Lung (tissue), 16 donors: ENCODE measurements around the gene CPN1. TPM values are rescaled to one million over a fixed set of nuclear protein-coding genes. Genes with fewer than 3 reads are reported as not detected.

Experiments
- ATAC-seq: fragments of 200-7000 bp; cut with Tn5 transposase; one replicate; pipeline ENCODE4 v1.9.1; 2020; ENCODE audit warnings: moderate number of reproducible peaks; ENCODE audit not compliant: insufficient read depth, low FRiP score
- DNase-seq, 3 donors: peaks; one replicate each; pipeline ENCODE4 v3.0.0-alpha.2; 2013 to 2017
- H3K27ac ChIP-seq, 2 donors: one replicate each; pipeline ENCODE4 v1.5.1; 2013; ENCODE audit warnings: mild to moderate bottlenecking in 2 of 2, moderate library complexity in 2 of 2, control low read depth in 1 of 2, inconsistent platforms in 1 of 2, low read depth in 1 of 2, low read length in 1 of 2
- H3K27me3 ChIP-seq, 3 donors: one replicate each; pipeline ENCODE4 v1.5.1; 2013; ENCODE audit warnings: low read length in 2 of 3; ENCODE audit not compliant: control insufficient read depth in 3 of 3, insufficient read depth in 3 of 3
- H3K36me3 ChIP-seq, 4 donors: one replicate each; pipeline ENCODE4 v1.5.1; 2013; ENCODE audit warnings: low read length in 4 of 4, mild to moderate bottlenecking in 1 of 4, moderate library complexity in 1 of 4; ENCODE audit not compliant: control insufficient read depth in 4 of 4, insufficient read depth in 4 of 4
- H3K4me1 ChIP-seq, 5 donors: one replicate each; pipeline ENCODE4 v1.5.1; 2013; ENCODE audit warnings: low read length in 5 of 5, mild to moderate bottlenecking in 2 of 5, moderate library complexity in 1 of 5; ENCODE audit not compliant: control insufficient read depth in 5 of 5, insufficient read depth in 5 of 5
- H3K4me3 ChIP-seq: one replicate; pipeline ENCODE4 v1.5.1; 2013; ENCODE audit warnings: mild to moderate bottlenecking, control low read depth, moderate library complexity
- H3K9ac ChIP-seq, 2 donors: one replicate each; pipeline ENCODE4 v1.5.1; 2013; ENCODE audit warnings: low read length in 2 of 2, control low read depth in 1 of 2; ENCODE audit not compliant: insufficient read depth in 1 of 2
- H3K9me3 ChIP-seq, 4 donors: one replicate each; pipeline ENCODE4 v1.5.1; 2013; ENCODE audit warnings: low read length in 3 of 4, mild to moderate bottlenecking in 1 of 4, moderate library complexity in 1 of 4; ENCODE audit not compliant: control insufficient read depth in 4 of 4, insufficient read depth in 3 of 4
- WGBS, 2 donors: extraction: QIAGEN DNeasy Blood & Tissue Kit; methylation state at CpG; one replicate each; pipeline ENCODE4 v1.1.7; 2013; 5-methylcytosine and 5-hydroxymethylcytosine counted together
- long read RNA-seq, 5 donors: transcript quantifications; one replicate each; lab custom pipeline, GENCODE V29; 2026
- polyA plus RNA-seq, 2 donors: library from polyadenylated mRNA; stranded (reverse); fragments of 200-250 nt; gene quantifications; one replicate each; pipeline ENCODE4 v1.2.1, GENCODE V29; 2013
- total RNA-seq, 2 donors: library from RNA; depleted of rRNA in 1 of 2; stranded (reverse); fragments of >200 nt in 1 of 2; gene quantifications; one replicate each; pipeline ENCODE4 v1.2.1, GENCODE V29; 2014 to 2021
- TF ChIP-seq, protein P1 (sequence below): IDR thresholded peaks from 2 replicates; pipeline ENCODE4 v1.5.1; 2012; ENCODE audit warnings: mild to moderate bottlenecking; ENCODE audit errors: control extremely low read depth, extremely low read depth
- donor health status: control.
- donor health status: control.
- donor health status: Bipolar disorder and iron deficiency.
- donor health status: healthy.
- donor health status: DM: yes; HTN: yes; CAD: no.

CPN1 gene
- total RNA-seq: not detected
- polyA plus RNA-seq: not detected
- long read RNA-seq, donor 1: 0 reads
- long read RNA-seq, donor 2: 0 reads
- long read RNA-seq, donor 3: 0 reads
- long read RNA-seq, donor 4: 0 reads
- long read RNA-seq, donor 5: 0 reads

GRCh38 chr10:100081075-100082001 is at the start of gene CPN1:
Gene CPN1 (minus strand): TSS chr10:100081869. CDS start chr10:100081625, 244 bp downstream.
- no peak for ATAC-seq
- DNase-seq: no peak
- Histone ChIP-seq H3K9ac (no peak within 1 kb of the TSS), H3K27ac (no peak within 1 kb of the TSS), H3K36me3 (no peaks in the 10 kb centered on the region), H3K9me3 (no peaks in the 10 kb centered on the region), H3K27me3 (peaks cover 0 to 3% (median 0%) of the 10 kb centered on the region in 3 donors), H3K4me1 (no peaks in the 10 kb centered on the region), H3K4me3 (no peak within 1 kb of the TSS)
- 66 to 91% methylated on average over 24 of the region's 24 CpGs for WGBS, 2 donors
- TF ChIP-seq, protein P1, sequence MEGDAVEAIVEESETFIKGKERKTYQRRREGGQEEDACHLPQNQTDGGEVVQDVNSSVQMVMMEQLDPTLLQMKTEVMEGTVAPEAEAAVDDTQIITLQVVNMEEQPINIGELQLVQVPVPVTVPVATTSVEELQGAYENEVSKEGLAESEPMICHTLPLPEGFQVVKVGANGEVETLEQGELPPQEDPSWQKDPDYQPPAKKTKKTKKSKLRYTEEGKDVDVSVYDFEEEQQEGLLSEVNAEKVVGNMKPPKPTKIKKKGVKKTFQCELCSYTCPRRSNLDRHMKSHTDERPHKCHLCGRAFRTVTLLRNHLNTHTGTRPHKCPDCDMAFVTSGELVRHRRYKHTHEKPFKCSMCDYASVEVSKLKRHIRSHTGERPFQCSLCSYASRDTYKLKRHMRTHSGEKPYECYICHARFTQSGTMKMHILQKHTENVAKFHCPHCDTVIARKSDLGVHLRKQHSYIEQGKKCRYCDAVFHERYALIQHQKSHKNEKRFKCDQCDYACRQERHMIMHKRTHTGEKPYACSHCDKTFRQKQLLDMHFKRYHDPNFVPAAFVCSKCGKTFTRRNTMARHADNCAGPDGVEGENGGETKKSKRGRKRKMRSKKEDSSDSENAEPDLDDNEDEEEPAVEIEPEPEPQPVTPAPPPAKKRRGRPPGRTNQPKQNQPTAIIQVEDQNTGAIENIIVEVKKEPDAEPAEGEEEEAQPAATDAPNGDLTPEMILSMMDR: no peak

- no peak for ATAC-seq
- DNase-seq: no peak
Measured at GRCh38 chr10:100130831-100131230, 49.2 kb upstream of the CPN1 start.

GRCh38 chr10:100129424-100129823 is 47.8 kb upstream of the CPN1 start:
- peaks cover 0 to 3% (median 0%) of the 10 kb centered on the region in 3 donors for H3K27me3 ChIP-seq
- TF ChIP-seq, protein P1: no peak
- peaks cover 0 to 3% (median 0%) of the 10 kb centered on the region in 4 donors for H3K9me3 ChIP-seq
- no peak for DNase-seq
- no peak overlapping the region for H3K27ac ChIP-seq
- ATAC-seq: no peak
- H3K4me1 ChIP-seq: no peaks in the 10 kb centered on the region
- no peak overlapping the region for H3K9ac ChIP-seq
- no peak overlapping the region for H3K4me3 ChIP-seq
- no peaks in the 10 kb centered on the region for H3K36me3 ChIP-seq
- WGBS, 2 donors: 59 to 64% methylated on average over 9 of the region's 9 CpGs

More at GRCh38 chr10:100130831-100131230, 49.2 kb upstream of the CPN1 start:
- Histone ChIP-seq H3K4me3 (no peak overlapping the region), H3K9me3 (peaks cover 0 to 6% (median 2%) of the 10 kb centered on the region in 4 donors), H3K27ac (no peak overlapping the region), H3K27me3 (peaks cover 0 to 3% (median 0%) of the 10 kb centered on the region in 3 donors), H3K4me1 (no peaks in the 10 kb centered on the region), H3K9ac (no peak overlapping the region), H3K36me3 (no peaks in the 10 kb centered on the region)
- TF ChIP-seq, protein P1: no peak
- WGBS, 2 donors: 76 to 92% methylated on average over 7 of the region's 7 CpGs
